Spinal cord (tissue), 10 donors: ENCODE results near the gene KCNJ8. TPM values are rescaled to one million over a fixed set of nuclear protein-coding genes. Genes with fewer than 3 reads are reported as not detected.
A peak's percentile ranks its signal among the peaks of the same experiment; 100 is the strongest.

Experiments
- DNase-seq, 6 donors: peaks; one replicate each; pipeline versions ENCODE4 v3.0.0 to v3.0.0-alpha.2; 2013 to 2015; ENCODE audit warnings: low spot score in 6 of 6, low read depth in 4 of 6
- H3K27ac ChIP-seq: one replicate; pipeline ENCODE4 v1.5.1; 2013; ENCODE audit warnings: low read depth, low read length, control low read depth
- H3K27me3 ChIP-seq: one replicate; pipeline ENCODE4 v1.6.1; 2013; ENCODE audit warnings: low read length; ENCODE audit not compliant: control insufficient read depth, insufficient read depth
- H3K36me3 ChIP-seq: one replicate; pipeline ENCODE4 v1.6.1; 2013; ENCODE audit warnings: low read length; ENCODE audit not compliant: control insufficient read depth, insufficient read depth
- H3K4me1 ChIP-seq: one replicate; pipeline ENCODE4 v1.6.1; 2013; ENCODE audit warnings: low read length; ENCODE audit not compliant: control insufficient read depth, insufficient read depth
- H3K4me3 ChIP-seq: one replicate; pipeline ENCODE4 v1.5.1; 2013; ENCODE audit warnings: low read depth, low read length, control low read depth
- H3K9me3 ChIP-seq: one replicate; pipeline ENCODE4 v1.6.1; 2013; ENCODE audit warnings: low read length; ENCODE audit not compliant: control insufficient read depth, insufficient read depth
- WGBS: methylation state at CpG from one replicate; pipeline ENCODE4 v1.1.5; 2013; ENCODE audit warnings: missing lambda C conversion rate; ENCODE audit not compliant: insufficient coverage; 5-methylcytosine and 5-hydroxymethylcytosine counted together
- polyA plus RNA-seq, 2 donors: library from polyadenylated mRNA; unstranded; fragments of 120-200 nt; gene quantifications; one replicate each; pipeline ENCODE4 v1.2.1, GENCODE V29; 2013; ENCODE audit not compliant: insufficient read length in 2 of 2
- total RNA-seq, 2 donors: library from RNA; depleted of rRNA in 1 of 2; stranded (reverse); fragments of 120-200 nt in 1 of 2; fragments of >200 nt in 1 of 2; gene quantifications; one replicate each; pipeline versions ENCODE4 v1.2.3 to v1.2.4, GENCODE V29; 2013 to 2014
- donor health status: healthy.

KCNJ8 gene
- total and polyA plus RNA-seq, 4 donors: 12.9 to 15.8 (median 15.4) TPM

GRCh38 chr12:21769307-21769706 lies 5.2 kb downstream of the KCNJ8 start:
- WGBS: 100% methylated on average over 1 of the region's 2 CpGs
- DNase-seq: no peak
- Histone ChIP-seq H3K4me3 (no peak overlapping the region), H3K9me3 (no peaks in the 10 kb centered on the region), H3K4me1 (peaks cover 5% of the 10 kb centered on the region), H3K36me3 (no peaks in the 10 kb centered on the region), H3K27me3 (peaks cover 12% of the 10 kb centered on the region), H3K27ac (no peak overlapping the region)

GRCh38 chr12:21766403-21766802 lies 8.1 kb downstream of the KCNJ8 start:
- no peak for DNase-seq
- Histone ChIP-seq H3K36me3 (no peaks in the 10 kb centered on the region), H3K27ac (no peak overlapping the region), H3K4me1 (no peaks in the 10 kb centered on the region), H3K4me3 (no peak overlapping the region), H3K27me3 (no peaks in the 10 kb centered on the region), H3K9me3 (no peaks in the 10 kb centered on the region)
- 100% methylated on average over 1 of the region's 2 CpGs for WGBS

- Histone ChIP-seq H3K27me3 (no peaks in the 10 kb centered on the region), H3K9me3 (no peaks in the 10 kb centered on the region), H3K4me1 (no peaks in the 10 kb centered on the region), H3K27ac (no peak overlapping the region), H3K4me3 (no peak overlapping the region), H3K36me3 (no peaks in the 10 kb centered on the region)
- no peak for DNase-seq
- 100% methylated on average over 1 of the region's 4 CpGs for WGBS
Observed at GRCh38 chr12:21764950-21765349, 9.6 kb downstream of the KCNJ8 start.

GRCh38 chr12:21764065-21764464 lies 10.4 kb downstream of the KCNJ8 start:
- Histone ChIP-seq H3K27me3 (no peaks in the 10 kb centered on the region), H3K4me3 (no peak overlapping the region), H3K4me1 (no peaks in the 10 kb centered on the region), H3K36me3 (no peaks in the 10 kb centered on the region), H3K27ac (no peak overlapping the region), H3K9me3 (no peaks in the 10 kb centered on the region)
- WGBS: 76% methylated on average over 1 of the region's 2 CpGs
- no peak for DNase-seq

- H3K27me3 ChIP-seq: no peaks in the 10 kb centered on the region
- DNase-seq: no peak
- WGBS: 92% methylated on average over 2 of the region's 2 CpGs
- no peak overlapping the region for H3K4me3 ChIP-seq
- H3K36me3 ChIP-seq: no peaks in the 10 kb centered on the region
- H3K27ac ChIP-seq: no peak overlapping the region
- H3K4me1 ChIP-seq: no peaks in the 10 kb centered on the region
- no peaks in the 10 kb centered on the region for H3K9me3 ChIP-seq
Observed at GRCh38 chr12:21763531-21763930, 11.0 kb downstream of the KCNJ8 start.

- Histone ChIP-seq H3K4me1 (no peaks in the 10 kb centered on the region), H3K36me3 (no peaks in the 10 kb centered on the region), H3K4me3 (no peak overlapping the region), H3K27ac (no peak overlapping the region), H3K27me3 (no peaks in the 10 kb centered on the region), H3K9me3 (no peaks in the 10 kb centered on the region)
- 97% methylated on average over 5 of the region's 5 CpGs for WGBS
- no peak for DNase-seq
Observed at GRCh38 chr12:21759737-21760136, 14.8 kb downstream of the KCNJ8 start.

GRCh38 chr12:21757735-21758134 lies 16.8 kb downstream of the KCNJ8 start:
- no CpG with 5 or more reads among the region's 2 CpGs for WGBS
- no peaks in the 10 kb centered on the region for H3K4me1 ChIP-seq
- H3K4me3 ChIP-seq: no peak overlapping the region
- no peaks in the 10 kb centered on the region for H3K36me3 ChIP-seq
- no peak for DNase-seq
- H3K27me3 ChIP-seq: no peaks in the 10 kb centered on the region
- H3K27ac ChIP-seq: no peak overlapping the region
- H3K9me3 ChIP-seq: no peaks in the 10 kb centered on the region

- H3K4me3 ChIP-seq: no peak overlapping the region
- H3K27me3 ChIP-seq: no peaks in the 10 kb centered on the region
- no CpG with 5 or more reads among the region's 4 CpGs for WGBS
- H3K36me3 ChIP-seq: no peaks in the 10 kb centered on the region
- no peaks in the 10 kb centered on the region for H3K9me3 ChIP-seq
- H3K27ac ChIP-seq: no peak overlapping the region
- DNase-seq: no peak
- H3K4me1 ChIP-seq: no peaks in the 10 kb centered on the region
Observed at GRCh38 chr12:21756699-21757098, 17.8 kb downstream of the KCNJ8 start.

- Histone ChIP-seq H3K27me3 (no peaks in the 10 kb centered on the region), H3K4me1 (no peaks in the 10 kb centered on the region), H3K9me3 (no peaks in the 10 kb centered on the region), H3K27ac (no peak overlapping the region), H3K4me3 (no peak overlapping the region), H3K36me3 (no peaks in the 10 kb centered on the region)
- no CpG with 5 or more reads among the region's 4 CpGs for WGBS
- DNase-seq: peak in 2 of 6 donors; percentile 67 to 82
Observed at GRCh38 chr12:21751517-21751916, 23.0 kb downstream of the KCNJ8 start.

GRCh38 chr12:21745258-21745657 lies 29.2 kb downstream of the KCNJ8 start:
- H3K4me1 ChIP-seq: no peaks in the 10 kb centered on the region
- H3K27me3 ChIP-seq: no peaks in the 10 kb centered on the region
- H3K36me3 ChIP-seq: no peaks in the 10 kb centered on the region
- DNase-seq: no peak
- H3K27ac ChIP-seq: no peak overlapping the region
- no peaks in the 10 kb centered on the region for H3K9me3 ChIP-seq
- H3K4me3 ChIP-seq: no peak overlapping the region
- 100% methylated on average over 1 of the region's 6 CpGs for WGBS
